GM19455 (cell line): ENCODE data around the gene PML.

ENCODE experiments used
- ATAC-seq: cut with Tn5 transposase; IDR thresholded peaks from one replicate; pipeline ENCODE4 v1.9.1; 2021; ENCODE audit not compliant: unreplicated experiment

The PML gene, protein sequence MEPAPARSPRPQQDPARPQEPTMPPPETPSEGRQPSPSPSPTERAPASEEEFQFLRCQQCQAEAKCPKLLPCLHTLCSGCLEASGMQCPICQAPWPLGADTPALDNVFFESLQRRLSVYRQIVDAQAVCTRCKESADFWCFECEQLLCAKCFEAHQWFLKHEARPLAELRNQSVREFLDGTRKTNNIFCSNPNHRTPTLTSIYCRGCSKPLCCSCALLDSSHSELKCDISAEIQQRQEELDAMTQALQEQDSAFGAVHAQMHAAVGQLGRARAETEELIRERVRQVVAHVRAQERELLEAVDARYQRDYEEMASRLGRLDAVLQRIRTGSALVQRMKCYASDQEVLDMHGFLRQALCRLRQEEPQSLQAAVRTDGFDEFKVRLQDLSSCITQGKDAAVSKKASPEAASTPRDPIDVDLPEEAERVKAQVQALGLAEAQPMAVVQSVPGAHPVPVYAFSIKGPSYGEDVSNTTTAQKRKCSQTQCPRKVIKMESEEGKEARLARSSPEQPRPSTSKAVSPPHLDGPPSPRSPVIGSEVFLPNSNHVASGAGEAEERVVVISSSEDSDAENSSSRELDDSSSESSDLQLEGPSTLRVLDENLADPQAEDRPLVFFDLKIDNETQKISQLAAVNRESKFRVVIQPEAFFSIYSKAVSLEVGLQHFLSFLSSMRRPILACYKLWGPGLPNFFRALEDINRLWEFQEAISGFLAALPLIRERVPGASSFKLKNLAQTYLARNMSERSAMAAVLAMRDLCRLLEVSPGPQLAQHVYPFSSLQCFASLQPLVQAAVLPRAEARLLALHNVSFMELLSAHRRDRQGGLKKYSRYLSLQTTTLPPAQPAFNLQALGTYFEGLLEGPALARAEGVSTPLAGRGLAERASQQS

GRCh38 chr15:73994413-73994883 lies at the start of gene PML:
Gene PML (plus strand): TSS chr15:73994716. CDS start chr15:73994813, 97 bp downstream.
- ATAC-seq = peak; percentile 81

DNA sequence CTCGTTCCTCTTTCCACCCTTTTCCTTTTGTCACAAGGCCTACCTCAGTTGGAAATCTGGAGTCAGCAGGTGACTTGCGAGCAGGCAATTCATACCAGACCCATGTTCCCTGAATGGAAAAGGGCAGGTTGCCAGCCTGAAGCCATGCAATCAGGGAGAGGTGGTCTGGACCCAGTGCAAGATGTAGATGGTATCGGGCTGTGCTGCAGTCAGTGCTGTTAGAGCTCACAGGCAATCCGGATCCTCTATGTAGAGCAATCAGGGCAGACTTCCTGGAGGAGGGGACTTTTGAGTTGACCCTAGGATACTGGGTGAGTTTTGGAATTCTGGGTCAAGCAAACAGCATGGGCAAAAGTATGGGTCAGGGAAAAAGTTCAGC lies 49.4 kb upstream of the PML start:
- no peak for ATAC-seq

DNA sequence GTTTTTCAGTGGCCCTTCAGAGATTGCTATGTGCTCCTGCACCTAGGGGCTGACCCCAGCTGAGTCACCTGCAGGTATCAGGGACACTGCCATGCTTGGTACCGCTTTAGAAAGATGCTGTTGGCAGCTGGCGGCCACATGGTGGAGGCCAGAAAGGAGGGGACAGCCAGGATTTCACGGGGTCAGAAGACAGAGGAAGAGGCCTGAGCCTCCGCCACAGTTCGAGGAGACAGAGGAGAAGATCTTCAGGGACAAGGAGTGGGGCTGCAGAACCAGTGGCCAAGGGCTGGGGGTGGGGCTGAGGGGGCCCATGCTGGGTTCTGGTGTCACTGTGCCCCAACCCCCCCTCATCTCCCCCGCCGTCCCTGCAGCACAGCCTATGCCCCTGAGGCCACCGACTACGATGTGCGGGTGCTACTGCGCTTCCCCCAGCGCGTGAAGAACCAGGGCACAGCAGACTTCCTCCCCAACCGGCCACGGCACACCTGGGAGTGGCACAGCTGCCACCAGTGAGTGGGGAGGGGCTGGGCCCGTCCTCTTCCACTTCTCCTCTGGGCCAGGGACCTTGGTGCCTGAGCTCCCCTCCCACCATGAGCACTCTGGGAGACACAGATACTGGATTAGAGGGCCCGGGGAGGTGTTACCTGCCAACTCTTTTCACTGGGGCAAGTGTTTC lies 48.3 kb upstream of the PML start:
- ATAC-seq = no peak

DNA sequence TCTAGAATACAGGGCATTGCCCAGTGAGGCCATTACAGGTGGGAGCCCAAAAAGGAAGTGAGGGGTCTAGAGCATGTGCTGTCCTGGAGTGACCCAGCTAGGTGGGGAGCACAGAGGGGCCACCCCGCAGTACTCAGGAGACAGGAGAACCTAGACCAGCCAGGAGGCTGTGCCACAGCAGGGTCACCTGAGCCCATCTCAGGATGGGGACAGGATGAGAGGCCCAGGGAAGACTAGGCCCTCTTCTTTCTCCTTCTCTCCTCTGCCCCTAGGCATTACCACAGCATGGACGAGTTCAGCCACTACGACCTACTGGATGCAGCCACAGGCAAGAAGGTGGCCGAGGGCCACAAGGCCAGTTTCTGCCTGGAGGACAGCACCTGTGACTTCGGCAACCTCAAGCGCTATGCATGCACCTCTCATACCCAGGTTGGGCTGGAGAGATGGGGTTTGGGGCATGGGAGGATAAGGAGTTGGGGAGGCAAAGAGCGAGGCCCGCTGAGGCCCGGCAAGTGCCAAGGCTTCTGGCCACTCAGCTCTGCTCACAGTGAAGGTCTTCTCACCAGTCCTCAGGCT lies 47.6 kb upstream of the PML start:
- ATAC-seq = no peak

DNA sequence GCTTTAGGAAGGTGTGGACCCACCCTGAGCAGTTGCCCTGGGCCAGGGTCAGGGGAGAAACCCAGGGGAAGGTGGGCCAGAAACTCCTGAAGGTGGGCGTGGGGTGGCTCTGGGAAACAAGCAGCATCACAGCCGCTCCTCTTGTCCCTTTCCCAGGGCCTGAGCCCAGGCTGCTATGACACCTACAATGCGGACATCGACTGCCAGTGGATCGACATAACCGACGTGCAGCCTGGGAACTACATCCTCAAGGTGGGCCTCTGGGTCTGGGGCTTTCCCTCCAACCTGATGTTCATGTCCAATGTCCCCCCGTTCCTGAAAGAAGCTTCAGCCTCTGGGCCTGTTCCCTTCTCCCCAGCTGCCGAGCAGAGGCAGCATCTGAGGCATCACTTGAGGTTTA lies 46.9 kb upstream of the PML start:
- no peak for ATAC-seq

DNA sequence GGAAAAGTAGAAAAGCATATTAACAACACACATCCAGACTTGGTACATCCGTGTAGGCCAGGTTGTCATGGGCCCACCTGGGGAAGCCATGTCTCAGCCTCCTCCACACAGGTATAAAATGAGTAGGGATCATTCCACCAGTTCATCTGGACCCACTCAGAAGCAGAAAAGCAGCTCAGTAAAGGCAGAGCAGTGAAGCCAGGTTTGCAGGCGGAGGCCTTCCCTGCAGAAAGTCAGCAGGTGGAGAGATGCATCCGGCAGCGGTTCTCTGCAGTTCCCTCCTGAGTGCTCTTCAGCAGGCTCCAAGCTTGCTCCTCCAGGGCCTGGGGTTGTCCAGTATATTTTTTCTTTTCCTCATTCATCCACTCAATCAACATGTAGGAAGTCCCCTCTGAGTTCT lies 46.1 kb upstream of the PML start:
- no peak for ATAC-seq

- ATAC-seq = no peak
Measured at GRCh38 chr15:73948982-73949381, 45.5 kb upstream of the PML start.

DNA sequence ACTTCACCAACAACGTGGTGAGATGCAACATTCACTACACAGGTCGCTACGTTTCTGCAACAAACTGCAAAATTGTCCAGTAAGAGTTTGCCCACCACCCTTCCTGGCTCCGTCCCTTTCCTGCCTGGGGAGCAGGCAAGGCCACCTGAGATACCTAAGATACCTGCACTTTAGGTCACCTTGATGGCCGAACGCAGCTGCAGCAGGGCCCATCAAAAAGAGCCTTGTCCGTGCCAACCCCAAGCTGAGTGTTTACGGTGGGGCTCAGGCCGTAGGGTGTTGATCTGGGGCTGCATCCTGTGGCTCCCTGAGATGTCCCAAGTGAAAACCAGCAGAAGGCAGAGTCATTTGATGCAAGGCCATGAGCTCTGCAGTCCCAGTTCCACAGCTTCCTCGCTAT lies 45.0 kb upstream of the PML start:
- ATAC-seq = no peak

- ATAC-seq = no peak
Measured at GRCh38 chr15:73950479-73950830, 44.1 kb upstream of the PML start.

GRCh38 chr15:73950831-73951561 lies 43.5 kb upstream of the PML start:
- ATAC-seq = no peak

DNA sequence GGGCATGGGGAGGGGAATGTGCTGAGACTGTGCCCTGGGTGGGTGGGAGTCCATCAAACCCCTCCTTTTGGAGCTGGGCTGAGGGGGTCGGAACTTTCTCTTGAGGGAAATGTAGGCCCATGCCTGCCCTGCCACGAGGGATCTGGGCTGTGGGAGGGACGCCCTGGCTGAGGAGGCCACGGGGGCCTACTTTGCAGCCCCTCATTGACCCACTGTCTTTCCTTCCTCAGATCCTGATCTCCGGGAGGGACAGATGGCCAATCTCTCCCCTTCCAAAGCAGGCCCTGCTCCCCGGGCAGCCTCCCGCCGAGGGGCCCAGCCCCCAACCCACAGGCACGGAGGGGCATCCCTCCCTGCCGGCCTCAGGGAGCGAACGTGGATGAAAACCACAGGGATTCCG lies 42.9 kb upstream of the PML start:
- no peak for ATAC-seq

DNA sequence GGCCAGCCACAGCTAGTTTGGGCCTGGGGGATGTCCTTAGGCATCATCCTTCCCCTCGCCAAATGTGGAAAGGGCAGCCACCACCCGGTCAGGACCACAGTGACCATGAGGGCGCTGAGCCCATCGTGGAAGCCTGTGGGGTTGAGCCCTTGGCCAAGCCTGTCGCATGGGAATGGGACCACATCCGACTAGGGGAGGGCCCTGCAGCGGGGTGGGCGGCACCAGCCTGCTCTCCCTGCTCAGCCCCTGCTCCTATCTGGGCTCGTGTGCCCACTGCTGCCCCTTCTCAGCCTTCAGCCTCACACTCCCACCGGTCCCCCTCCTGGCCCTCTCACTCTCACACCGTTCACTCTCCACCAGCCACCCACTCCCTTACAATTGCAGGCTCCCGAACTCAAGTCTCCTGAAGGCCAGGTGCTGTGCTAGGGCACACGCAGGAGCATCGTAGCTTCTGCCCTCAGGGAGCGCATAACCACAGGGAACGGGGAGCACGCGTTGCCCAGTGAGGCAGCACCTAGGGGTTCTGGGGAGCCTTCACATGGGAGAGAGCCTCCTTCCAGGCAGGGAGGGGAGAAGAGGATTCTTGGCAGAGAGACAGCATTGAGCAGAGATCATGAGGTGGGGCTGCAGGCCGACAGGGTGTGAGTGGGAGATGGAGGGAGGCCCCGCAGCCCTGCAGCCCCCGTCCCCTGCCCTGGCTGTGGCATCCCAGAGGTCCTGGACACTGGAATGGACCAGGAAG lies 42.2 kb upstream of the PML start:
- ATAC-seq = no peak

DNA sequence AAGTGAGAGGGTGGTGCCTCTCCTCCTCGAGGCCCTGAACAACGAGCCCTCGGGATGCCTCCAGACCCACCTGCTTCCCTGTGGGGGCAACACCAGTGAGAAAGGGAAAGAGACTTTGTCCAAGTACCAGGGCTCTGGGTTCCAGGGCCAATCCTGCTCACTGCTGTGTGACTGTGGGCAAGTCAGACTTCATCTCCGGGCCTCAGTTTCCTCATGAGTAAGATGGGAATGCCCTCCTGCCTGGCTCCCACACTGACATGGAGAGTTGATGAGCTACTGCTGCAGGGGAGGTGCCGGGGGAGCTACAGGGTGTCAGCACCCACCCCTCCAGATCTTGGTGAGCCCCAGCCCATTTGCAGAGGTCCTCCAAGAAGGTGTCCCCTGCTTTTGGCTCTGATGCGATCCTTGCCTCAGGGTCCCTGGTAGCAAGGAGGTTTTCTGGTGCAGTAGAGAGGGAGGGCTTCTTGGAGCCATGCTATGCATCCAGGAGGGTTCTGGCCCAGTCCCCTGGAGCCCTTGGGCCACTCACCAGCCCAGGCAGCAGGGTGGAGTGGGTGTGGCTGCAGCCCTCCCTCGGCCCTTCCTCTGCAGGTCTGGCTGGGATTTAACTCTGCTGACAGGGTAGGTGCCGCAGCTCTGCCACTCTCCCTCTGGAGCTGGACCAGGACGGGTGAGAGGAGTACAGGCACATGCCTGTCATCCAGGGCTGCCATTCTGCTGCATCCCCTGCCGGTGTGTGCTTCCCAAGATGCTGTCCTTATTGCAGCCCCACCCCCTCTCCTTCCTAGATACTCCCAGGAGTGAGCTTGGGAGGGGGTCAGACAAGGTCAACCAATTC lies 41.4 kb upstream of the PML start:
- no peak for ATAC-seq

DNA sequence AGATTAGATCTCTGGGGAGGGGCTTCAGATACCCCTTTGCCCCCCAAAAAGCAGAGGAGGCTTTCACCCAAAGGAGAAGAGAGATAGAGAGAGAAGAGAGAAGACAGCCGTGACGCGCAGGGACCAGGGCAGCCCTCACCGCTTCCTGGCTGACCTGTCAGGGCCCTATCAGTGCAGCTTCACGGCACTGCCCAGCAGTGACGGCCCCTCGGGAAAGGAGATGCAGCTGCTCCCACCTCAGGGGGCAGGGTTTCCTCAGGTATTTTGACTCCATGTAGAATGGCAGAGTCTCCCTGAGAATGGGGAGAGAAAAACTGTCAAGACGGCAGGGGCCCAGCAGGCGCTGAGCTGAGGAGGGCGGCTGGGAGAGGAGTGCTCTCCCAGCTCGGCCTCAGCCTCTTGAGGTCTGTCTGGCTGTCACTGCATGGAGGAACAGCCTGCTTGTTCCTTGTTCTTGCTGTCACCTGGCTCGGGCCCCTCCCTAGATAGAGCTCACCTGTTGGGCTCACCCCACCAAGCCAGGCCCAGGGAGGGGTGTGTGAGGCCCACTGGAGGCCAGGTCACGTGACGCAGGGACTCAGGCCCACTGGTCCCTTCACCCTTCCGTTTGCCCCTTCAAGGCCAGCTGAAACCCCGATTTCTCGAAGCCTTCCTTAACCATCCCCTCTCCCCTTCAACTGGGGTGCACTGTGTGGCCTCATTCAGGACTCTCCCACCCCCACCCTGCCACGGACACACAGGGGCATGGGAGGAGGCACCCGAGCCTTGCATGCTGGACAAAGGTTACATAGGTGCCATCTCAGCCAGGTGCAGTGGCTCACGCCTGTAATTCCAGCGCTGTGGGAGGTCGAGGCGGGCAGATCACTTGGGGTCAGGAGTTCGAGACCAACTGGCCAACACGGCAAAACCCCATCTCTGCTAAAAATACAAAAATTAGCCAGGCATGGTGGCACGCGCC lies 40.0 kb upstream of the PML start:
- ATAC-seq = no peak

- ATAC-seq = no peak
Measured at GRCh38 chr15:73955326-73955725, 39.2 kb upstream of the PML start.

DNA sequence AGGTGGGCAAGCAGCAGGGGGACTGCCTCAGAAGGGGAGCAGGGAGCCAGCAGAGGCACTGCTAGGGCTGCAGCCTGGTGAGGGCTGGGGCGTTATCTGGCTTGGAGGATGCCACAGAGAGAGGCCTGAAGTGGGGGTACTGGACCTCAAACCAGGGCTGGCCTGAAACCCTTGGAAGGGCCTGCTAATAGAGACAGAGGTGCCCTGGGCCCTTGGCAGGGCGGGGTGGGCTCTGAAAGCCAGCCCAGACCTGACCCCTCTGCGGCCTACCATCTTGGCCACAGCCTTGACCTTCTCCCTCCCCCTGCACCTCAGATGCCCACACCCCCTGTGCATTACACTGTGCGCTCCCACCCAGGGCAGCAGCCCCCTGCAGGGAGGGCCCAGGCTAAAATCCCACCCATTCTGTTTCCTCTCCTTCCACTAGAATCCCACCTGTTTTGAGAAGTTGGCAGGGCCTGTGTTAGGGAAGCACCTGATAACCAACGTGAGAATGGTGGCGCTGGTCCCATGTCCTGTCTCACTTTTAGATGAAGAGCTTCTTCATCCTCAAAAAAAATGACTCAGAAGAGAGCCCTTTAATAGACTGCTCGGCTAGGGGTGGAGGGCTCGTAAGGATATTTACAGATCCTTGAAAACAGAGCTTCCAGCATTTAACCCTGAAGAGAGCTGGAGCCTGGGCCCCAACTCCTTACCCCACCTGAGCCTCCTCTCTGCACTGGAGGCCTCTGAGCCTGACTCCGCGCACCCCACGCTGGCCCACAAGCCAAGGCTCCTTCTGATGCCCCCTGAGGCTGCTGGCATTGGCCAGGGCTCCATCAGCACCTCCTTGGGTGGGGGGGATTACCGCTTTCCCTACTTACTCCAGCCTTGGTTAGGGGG lies 38.4 kb upstream of the PML start:
- no peak for ATAC-seq

- no peak for ATAC-seq
Measured at GRCh38 chr15:73956743-73957135, 37.8 kb upstream of the PML start.
